ENCODE results near the gene RNF26.

Gene RNF26

DNA sequence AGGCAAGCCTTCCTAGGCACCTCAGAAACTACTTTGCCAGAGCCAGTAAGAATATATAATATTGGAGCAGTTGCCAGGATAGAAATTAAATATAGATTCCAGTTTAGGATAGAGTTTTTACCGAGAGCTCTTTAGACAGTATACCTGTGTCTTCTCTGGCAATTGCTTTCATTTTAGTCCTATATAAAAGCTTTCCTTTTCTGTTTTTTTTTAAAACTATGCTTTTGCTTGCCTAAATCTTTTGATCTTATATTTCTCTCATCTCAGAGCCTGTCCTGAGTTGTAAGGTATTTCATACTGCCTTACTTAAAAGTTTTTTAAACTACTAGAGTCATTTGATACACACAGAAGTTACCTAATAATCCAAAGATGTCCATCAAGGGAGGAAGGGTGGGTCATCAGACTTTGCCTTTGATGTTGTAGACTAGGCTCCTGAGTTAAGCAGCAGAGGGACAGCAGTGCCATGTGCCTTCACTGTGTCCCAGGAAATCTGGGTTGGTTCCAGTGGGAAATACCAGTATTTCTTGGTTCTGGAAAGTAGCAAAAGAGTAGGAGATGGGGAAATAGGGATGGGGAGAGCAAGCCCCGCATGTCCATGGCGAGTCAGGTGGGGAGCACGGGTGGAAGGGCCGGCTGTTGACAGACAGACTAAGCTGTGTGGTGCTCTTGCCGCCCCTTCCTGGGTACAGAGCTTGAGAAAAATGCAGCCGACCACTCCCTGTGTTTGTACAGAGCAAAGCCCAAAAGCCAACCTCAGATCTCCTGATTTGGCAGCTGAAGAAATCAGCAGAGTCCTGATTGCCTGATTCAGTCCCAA, 28.6 kb upstream of the RNF26 start:
- no peaks in the 10 kb centered on the region for H3K27me3 ChIP-seq
- no peak for DNase-seq
- H3K4me3 ChIP-seq (ENCODE audit: low read depth, low read length): no peak overlapping the region
- H3K36me3 ChIP-seq: peaks cover 18% of the 10 kb centered on the region; the same call in 1 of the 2 replicates
- TF ChIP-seq, protein P1, sequence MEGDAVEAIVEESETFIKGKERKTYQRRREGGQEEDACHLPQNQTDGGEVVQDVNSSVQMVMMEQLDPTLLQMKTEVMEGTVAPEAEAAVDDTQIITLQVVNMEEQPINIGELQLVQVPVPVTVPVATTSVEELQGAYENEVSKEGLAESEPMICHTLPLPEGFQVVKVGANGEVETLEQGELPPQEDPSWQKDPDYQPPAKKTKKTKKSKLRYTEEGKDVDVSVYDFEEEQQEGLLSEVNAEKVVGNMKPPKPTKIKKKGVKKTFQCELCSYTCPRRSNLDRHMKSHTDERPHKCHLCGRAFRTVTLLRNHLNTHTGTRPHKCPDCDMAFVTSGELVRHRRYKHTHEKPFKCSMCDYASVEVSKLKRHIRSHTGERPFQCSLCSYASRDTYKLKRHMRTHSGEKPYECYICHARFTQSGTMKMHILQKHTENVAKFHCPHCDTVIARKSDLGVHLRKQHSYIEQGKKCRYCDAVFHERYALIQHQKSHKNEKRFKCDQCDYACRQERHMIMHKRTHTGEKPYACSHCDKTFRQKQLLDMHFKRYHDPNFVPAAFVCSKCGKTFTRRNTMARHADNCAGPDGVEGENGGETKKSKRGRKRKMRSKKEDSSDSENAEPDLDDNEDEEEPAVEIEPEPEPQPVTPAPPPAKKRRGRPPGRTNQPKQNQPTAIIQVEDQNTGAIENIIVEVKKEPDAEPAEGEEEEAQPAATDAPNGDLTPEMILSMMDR (IDR thresholded peaks at IDR 0.05; ENCODE audit: low read depth, low read length): no peak
- H3K9me3 ChIP-seq: no peaks in the 10 kb centered on the region
- H3K4me1 ChIP-seq: no peaks in the 10 kb centered on the region; the same call in 1 of the 2 replicates

DNA sequence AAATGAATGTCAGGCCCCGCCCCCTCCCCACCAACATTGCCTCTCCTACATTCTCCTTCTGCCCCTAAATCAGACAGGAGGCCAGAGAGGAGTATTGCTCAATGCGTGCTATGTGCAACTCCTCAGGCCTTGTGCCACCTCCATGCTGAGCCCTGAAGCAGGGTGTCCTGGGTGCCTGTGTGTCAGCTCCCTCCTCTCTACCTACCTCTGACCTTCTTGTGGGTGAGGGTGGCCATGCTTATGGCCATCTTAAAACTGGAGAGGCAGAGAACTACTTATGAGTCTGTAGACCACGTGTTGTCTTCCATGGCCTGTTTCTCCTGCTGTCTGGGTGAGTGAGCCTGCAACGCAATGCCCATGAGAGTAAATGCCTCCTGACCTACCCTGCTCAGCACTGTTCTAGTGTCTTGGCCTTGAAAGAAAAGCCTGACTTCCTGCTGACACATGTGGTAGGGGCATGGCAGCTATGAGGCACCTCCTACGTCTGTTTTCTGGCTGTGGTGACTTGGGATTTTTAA, 27.9 kb upstream of the RNF26 start:
- no peaks in the 10 kb centered on the region for H3K27me3 ChIP-seq
- no peak for DNase-seq
- no peaks in the 10 kb centered on the region for H3K9me3 ChIP-seq
- TF ChIP-seq, protein P1 (IDR thresholded peaks at IDR 0.05; ENCODE audit: low read depth, low read length): no peak
- no peaks in the 10 kb centered on the region; the same call in 1 of the 2 replicates for H3K4me1 ChIP-seq
- H3K4me3 ChIP-seq (ENCODE audit: low read depth, low read length): no peak overlapping the region
- peaks cover 16% of the 10 kb centered on the region; the same call in 1 of the 2 replicates for H3K36me3 ChIP-seq

DNA sequence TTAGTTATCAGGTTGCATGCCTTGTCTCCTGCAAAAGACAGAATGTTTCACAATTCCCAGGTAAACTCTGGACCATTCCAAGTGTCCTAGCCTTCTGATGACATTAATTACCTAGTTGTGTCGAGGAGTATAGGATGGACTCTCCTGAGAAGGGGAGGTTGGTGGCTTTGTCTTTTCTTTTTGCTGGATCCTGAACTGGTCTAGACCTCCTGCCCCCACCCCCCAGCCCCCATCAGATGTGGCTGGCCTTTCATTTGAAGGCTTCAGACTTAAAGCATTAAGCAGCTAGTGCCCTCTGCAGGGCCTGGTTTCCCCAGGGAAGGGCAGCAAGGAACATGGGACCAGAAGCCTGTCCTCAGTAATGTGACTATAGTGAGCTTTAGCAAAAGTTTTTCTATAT, 27.1 kb upstream of the RNF26 start:
- H3K36me3 ChIP-seq: peaks cover 12% of the 10 kb centered on the region; the same call in 1 of the 2 replicates
- TF ChIP-seq, protein P1 (IDR thresholded peaks at IDR 0.05; ENCODE audit: low read depth, low read length): peak; percentile 37

GRCh38 chr11:119307974-119308373, 26.4 kb upstream of the RNF26 start:
- peaks cover 12% of the 10 kb centered on the region; the same call in 1 of the 2 replicates for H3K36me3 ChIP-seq
- H3K27me3 ChIP-seq: no peaks in the 10 kb centered on the region
- DNase-seq: no peak
- TF ChIP-seq, protein P1 (IDR thresholded peaks at IDR 0.05; ENCODE audit: low read depth, low read length): no peak
- no peak overlapping the region for H3K4me3 ChIP-seq (ENCODE audit: low read depth, low read length)
- no peaks in the 10 kb centered on the region; the same call in 1 of the 2 replicates for H3K4me1 ChIP-seq
- H3K9me3 ChIP-seq: no peaks in the 10 kb centered on the region

More for the DNA sequence above, 27.1 kb upstream of the RNF26 start:
- H3K9me3 ChIP-seq: no peaks in the 10 kb centered on the region
- H3K27me3 ChIP-seq: no peaks in the 10 kb centered on the region
- no peak for DNase-seq
- no peaks in the 10 kb centered on the region; the same call in 1 of the 2 replicates for H3K4me1 ChIP-seq
- H3K4me3 ChIP-seq (ENCODE audit: low read depth, low read length): no peak overlapping the region

DNA sequence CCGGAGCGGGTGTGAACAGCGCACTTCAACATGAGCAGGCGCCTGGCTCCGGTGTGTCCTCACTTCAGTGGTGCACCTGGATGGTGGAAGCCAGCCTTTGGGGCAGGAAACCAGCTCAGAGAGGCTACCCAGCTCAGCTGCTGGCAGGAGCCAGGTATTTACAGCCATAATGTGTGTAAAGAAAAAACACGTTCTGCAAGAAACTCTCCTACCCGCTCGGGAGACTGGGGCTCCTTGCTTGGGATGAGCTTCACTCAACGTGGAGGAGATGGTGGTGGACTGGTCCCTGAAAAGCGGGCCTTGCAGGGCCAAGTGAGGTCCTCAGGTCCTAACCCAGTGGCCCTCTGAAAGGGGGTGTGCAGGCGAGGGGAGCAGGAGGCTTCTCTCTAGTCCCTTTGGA, 24.9 kb upstream of the RNF26 start:
- no peak for DNase-seq
- H3K27me3 ChIP-seq: no peaks in the 10 kb centered on the region
- TF ChIP-seq, protein P1 (IDR thresholded peaks at IDR 0.05; ENCODE audit: low read depth, low read length): no peak
- H3K36me3 ChIP-seq: peaks cover 12% of the 10 kb centered on the region; the same call in 1 of the 2 replicates
- no peak overlapping the region for H3K4me3 ChIP-seq (ENCODE audit: low read depth, low read length)
- H3K9me3 ChIP-seq: no peaks in the 10 kb centered on the region
- no peaks in the 10 kb centered on the region; the same call in 1 of the 2 replicates for H3K4me1 ChIP-seq
